Fibroblast of pulmonary artery (primary cell): Measurements from ENCODE around the gene TMEM214.

Experiments
- DNase-seq: peaks from one replicate; pipeline ENCODE4 v3.0.0-alpha.2; 2010; ENCODE audit warnings: low read depth
- H3K4me3 ChIP-seq: replicated peaks from 2 replicates; pipeline ENCODE4 v1.5.1; 2011; ENCODE audit warnings: low read depth, mild to moderate bottlenecking, control low read depth, low read length, moderate library complexity
- TF ChIP-seq, protein P1 (sequence below): IDR thresholded peaks from 2 replicates; pipeline ENCODE4 v1.5.1; 2011; ENCODE audit warnings: mild to moderate bottlenecking, control low read depth, low read length, inconsistent platforms; ENCODE audit errors: missing control alignments

Gene TMEM214

DNA sequence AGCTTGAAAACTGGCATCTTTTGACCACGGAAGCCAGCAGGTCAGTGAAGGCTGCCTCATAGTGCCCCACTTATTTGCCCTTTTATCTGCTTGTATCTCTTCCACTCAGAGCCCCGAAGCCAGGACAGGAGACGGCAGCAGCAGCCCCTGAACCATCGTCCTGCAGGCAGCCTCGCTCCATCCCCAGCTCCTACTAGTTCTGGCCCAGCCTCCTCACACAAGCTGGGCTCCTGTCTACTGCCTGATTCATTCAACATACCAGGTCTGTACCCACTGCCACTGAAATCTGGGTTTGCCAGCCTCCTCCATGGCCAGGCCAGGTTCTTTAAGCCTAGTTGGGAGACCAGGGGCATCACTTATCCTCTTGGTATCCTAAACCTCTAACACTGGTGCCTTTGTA lies 34.6 kb downstream of the TMEM214 start:
- H3K4me3 ChIP-seq: no peak overlapping the region
- no peak for DNase-seq
- TF ChIP-seq, protein P1, sequence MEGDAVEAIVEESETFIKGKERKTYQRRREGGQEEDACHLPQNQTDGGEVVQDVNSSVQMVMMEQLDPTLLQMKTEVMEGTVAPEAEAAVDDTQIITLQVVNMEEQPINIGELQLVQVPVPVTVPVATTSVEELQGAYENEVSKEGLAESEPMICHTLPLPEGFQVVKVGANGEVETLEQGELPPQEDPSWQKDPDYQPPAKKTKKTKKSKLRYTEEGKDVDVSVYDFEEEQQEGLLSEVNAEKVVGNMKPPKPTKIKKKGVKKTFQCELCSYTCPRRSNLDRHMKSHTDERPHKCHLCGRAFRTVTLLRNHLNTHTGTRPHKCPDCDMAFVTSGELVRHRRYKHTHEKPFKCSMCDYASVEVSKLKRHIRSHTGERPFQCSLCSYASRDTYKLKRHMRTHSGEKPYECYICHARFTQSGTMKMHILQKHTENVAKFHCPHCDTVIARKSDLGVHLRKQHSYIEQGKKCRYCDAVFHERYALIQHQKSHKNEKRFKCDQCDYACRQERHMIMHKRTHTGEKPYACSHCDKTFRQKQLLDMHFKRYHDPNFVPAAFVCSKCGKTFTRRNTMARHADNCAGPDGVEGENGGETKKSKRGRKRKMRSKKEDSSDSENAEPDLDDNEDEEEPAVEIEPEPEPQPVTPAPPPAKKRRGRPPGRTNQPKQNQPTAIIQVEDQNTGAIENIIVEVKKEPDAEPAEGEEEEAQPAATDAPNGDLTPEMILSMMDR: no peak

DNA sequence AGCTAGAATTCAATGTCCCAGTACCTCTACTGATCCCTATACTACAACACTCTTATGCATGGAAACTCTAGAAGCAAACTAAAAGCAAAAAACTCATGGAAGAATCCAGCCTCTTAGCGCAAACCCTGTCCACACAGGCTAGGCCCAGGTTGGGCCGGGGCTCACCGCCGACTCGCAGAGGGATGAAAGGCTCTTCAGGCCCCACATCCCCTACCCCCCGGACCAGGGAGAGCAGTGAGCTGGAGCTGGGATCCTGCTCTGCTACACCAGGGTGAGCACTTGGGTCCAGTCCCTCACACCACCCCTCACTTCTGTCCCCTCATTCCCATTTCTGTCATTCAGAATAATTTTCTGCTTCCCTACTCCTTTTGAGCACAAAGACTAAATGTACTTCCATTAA lies 36.7 kb downstream of the TMEM214 start:
- TF ChIP-seq, protein P1: no peak
- H3K4me3 ChIP-seq: peak overlapping the region; percentile 98
- no peak for DNase-seq

DNA sequence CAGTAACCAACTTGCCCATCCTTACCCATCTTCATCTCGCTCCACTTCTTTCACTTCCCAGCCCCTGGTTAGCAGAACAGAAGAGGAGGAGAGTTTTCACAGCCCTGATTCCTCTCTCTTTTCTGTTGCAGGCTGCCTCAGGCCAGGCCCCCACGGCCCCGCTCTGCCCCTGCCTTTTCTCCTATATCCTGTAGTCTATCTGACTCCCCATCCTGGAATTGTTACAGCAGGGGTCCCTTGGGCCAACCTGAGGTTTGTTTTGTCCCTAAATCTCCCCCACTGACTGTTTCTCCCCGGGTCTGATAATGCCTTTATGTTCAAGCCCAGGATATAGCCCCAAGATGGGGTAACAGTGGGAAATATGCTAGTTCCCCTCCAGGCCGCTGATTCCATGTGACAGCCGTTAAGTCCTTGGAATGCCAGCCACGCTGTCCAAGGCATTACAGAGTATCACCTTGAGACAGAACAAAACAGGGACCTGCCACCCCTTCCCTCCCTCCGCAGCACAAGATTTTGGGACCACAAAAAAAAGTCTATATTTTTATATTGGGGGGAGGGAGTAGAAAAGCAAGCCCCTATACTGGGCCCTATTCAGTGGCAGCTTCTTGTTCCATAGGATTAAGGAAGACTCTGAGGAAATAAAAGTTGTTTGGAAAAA lies 37.3 kb downstream of the TMEM214 start:
- no peak for DNase-seq
- peak overlapping the region; percentile 98 for H3K4me3 ChIP-seq
- TF ChIP-seq, protein P1: no peak

DNA sequence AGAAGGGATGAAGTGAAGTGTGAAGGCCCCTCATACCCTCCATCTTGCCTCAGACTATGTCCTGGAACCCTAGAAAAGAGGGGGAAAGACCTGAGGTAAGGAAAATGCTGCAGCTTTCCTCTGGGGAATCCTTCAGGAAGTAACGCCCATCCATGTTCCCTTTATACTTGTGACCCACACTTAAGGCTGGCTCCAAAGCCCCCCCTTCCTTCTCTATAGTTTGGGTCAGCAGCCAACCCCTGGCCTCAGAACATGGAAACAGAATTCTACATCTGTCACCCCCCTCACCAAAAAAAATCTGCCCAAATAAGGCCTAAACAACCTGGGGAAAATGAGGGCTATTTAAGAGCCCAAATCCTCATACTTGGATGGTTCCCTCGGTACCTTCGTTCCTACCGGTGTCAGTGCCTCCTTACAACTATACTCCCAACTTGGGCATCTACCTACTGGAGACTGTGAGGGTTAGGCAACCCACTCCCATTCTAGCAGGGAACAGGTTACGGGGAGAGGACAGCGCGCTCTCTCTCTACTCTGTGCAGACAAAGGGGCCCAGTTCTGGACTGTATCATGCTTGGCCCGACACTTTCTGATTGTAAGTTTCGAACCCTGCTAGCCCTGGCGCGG lies 38.0 kb downstream of the TMEM214 start:
- H3K4me3 ChIP-seq: peak overlapping the region; percentile 98
- TF ChIP-seq, protein P1: no peak
- no peak for DNase-seq

DNA sequence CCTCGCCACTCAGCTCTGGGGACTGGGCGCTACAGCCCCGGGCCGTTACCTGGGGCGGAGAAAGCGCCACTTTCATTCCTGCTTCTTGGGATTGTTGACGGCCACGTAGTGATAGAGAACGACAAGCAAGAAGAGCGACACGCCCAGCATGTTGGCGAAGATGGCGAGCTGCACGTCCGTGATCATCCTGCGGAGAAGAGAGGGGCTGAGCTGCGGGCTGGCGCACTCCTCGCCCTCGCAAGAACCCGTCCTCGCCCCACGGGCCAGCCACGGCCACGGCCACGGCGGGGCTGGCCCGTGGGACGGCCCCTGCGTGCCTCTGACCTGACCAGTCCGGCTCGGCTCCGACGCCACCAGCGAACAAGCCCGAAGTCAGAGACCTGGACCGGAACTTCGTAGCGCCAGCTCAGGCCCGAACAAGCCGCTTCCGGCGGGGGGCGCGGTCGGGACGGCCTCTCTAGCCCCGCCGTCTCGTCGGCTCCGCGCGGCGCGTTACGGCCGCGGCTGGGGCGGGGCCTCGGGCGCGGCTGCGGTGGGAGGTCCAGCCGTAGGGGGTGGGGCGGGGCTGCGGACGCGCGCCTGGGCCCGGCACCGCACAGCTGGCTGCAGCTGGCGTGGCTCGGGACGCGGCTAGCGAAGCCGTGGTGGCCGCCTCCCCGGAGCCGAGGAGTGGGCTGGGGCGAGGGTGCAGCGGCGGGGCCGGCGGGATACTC lies 38.7 kb downstream of the TMEM214 start, which contains the start of gene OST4:
Gene OST4 (minus strand): TSS at position 378 of the 713 bp plus-strand sequence.
- peak within 1 kb of the TSS; percentile 98 for H3K4me3 ChIP-seq
- peak; percentile 93 for DNase-seq
- TF ChIP-seq, protein P1: no peak

DNA sequence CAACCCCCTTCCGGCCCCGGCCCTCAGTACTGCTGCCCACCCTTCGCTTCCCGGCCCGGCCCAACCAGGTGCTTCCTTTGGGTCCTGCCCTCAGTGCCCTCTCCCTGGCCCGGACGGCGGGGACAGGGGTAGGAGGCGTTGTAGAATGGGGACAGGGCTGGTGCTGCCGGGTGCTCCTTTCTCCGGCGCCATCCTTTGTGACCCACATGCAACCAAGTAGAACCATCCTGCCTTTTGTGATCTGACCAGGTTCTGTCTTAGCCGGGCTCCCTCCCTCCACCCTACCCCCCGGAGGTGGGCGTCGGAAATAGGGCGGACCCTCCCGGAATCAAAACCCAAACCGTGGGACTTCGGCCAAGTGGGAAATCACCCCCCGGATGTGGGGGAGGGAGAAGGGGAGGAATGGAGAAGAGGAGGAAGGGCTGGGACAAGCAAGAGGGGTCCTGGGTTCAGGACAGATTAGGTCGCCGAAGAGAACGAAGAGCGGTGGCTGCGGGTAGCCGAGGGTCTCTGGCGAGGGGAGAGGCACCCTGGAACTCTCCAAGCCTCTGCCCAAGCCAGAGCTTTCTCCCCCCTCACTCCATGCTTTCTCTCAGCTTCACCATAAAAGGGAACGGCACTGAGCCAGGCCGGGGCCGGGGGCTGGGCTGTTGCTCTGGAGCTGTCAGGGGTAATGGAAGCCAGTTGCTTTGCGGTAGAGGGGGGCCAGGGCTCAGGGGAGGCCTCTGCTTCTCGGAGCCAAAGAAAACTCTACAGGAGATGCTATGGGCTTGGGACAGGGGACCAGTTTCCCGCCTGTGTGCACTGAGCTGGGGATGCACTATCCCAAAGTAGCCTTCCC lies 39.4 kb downstream of the TMEM214 start:
- TF ChIP-seq, protein P1: no peak
- DNase-seq: peak; percentile 87
- peak overlapping the region; percentile 58 for H3K4me3 ChIP-seq
